GM18507 (cell line): ENCODE measurements around the gene RAB11FIP5.
"Not testable (repeated sequence)": the region's sequence is repeated elsewhere in the genome, so short reads cannot be mapped to it uniquely, and the experiment has no call there.

ENCODE experiments used
- DNase-seq: peaks from one replicate; pipeline ENCODE4 v3.0.0; 2011; ENCODE audit warnings: low read depth; ENCODE audit not compliant: insufficient read length; ENCODE audit errors: extremely low spot score
- FAIRE-seq: peaks from 2 replicates; lab custom pipeline; 2011; peaks lifted over from hg19 to GRCh38; lab: Jason Lieb, UNC

RAB11FIP5 gene

DNA sequence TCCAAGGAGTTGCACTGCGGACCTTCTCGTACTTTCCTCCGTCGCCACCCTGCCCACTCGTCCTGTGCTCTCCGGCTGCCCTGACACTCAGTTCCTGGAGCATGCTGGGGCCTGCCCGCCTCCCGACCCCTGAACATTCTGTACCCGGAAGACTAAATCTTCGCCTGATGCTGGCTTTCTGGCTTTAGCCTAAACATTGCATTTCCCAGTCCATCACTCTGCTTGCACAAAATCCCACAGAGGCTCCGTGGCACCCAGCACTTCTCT is 40.7 kb downstream of the RAB11FIP5 start:
- FAIRE-seq, result no peak
- no peak for DNase-seq

DNA sequence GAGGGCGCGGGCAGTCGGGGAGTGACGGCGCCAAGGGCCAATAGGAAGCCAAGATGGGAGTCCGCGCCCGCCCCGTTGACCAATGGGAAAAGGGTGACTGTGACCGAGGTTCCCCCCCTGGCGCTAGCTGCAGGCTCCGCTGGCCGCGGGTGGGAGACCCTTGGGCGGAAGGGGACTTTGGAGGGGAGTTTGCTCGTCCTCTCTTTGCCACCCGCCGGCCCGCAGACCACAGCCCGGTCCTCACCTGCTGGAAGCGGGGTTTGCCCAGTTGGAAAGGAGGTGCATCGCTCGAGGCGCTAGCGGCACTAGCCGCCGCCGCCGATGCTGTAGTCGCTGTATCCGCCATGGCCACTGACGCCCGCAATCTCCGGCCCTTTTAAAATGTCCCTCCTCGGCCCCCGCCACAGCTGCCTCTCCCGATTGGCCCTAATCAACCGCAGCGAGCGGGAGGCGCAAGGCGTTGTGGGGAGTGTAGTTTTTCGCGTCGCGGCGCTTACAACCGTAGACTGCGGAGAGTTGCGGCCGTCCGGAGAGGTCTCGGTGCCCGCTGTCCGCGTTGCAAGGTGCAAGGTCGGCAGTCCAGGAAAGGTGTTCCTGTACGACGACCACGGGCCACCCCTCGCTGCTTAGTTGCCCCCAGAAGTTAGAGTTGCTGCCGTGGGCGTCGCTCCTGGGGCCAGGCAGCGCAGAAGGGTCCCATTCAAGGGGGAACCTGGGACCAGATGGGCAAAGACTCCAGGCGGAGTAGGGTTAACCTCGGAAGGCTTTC is 41.2 kb downstream of the RAB11FIP5 start, which contains the start of gene SFXN5:
Gene SFXN5 (minus strand): TSS at position 353 of the 769 bp plus-strand sequence. CDS start 7 bp downstream, at position 346.
- FAIRE-seq, result peak; percentile 92
- peak; percentile 98 for DNase-seq

DNA sequence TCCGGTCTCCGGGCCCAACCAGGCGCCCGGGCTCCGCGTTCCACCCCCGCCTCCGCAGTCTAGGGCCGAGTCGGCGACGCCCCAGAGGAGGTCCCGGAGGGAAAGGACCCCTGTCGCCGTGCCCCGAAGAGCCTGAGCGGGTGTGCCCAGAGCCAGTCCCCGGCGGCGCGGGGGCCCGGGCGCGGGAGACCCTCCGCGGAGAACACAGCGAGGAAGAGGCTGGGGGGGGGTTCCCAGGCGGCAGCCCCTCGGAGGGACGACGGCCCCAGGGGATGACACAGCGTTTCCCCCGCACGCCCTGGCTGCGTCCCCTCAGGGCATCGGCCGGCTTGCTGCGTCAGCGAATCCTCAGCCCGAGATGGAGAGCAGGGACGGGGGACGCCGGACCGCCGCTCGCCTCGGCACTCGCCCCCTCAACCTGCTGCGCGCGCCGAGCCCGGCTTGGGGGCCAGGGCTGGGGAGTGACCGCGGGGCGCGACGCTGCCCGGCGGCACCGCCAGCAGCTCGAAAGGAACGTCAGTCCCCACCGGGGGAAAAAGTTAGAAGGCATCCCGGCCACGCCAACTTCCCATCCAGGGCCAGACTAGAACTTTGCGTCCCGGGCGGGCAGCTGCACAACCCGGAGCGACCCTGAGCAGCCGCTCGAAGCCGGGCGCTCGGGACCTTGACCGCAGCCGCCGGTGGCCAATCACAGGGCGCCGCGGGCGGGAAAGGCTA is 41.9 kb downstream of the RAB11FIP5 start:
- FAIRE-seq, result no peak
- DNase-seq, result no peak

DNA sequence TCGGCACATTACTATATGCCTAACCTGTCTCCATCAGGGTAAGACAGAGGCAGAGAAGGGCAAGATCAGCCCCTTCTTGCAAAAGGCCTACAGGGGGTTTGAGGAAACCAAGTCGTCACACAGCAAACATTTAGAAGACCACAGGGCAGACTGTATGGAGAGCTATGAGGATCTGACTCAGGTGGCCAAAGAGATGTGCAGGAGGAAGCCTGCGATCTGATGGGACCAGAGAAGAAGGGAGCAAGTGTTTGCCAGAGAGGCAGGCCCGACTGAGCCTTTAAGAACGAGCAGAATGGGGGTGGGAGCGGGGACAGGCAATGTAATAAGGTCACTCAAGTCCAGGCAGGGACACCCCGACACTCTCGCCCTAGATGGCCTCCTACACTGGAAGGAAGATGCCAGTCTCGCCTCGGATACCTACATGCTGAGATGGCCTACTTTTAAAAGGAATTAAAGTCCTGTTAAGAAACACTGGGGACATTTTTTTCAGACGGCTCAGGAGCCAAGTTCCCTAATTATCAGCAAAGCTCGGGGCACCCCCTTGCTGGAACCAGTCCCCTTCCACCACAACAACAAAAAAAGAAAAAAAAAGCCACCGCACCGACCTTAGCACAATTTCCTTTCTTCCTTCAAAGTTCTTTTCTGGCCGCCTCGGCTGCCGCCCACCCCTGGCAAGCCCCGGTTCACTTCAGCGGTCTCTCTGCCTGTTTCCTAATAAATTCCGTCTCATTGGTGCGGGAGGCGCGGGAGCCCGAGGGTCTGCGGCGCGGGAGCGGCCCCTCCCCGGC is 42.7 kb downstream of the RAB11FIP5 start:
- FAIRE-seq, result no peak
- DNase-seq, result no peak

DNA sequence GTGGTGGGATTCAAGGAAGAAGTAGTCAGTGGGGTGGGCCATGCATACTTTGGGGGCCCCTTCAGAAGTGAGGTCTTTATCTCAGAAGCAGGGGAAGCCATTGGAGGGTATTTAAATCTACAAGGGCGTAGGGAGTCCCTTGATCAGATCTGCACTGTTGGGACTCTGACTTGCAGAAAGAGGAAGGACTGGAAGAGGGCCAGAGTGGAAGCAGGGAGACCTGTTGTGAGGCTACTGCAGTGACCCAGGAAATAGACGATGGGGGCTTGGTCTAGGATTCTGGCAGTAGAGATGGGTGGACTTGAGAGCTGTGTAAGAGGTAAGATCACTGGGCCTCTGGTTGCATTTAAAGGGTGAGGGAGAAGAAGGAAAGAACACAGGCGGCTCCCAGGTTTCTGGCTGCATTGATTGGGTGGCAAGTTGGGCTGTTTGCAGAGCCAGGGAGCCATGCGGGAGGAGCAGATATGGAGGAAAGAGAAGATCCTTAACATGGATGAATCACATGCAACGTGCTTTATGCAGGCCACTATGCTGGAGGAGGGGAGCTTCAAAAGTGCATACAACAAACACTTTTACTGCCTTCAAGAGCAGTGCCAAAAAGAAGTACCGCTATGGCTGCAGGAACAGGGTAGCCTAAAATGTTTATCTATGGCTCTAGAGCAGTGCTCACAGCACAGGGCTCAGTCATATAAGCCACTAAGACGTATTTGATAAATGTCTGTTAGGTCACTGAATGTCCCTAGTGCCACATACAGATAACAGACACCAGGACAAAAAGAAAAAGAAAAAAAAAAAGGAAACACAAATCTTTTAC is 43.5 kb downstream of the RAB11FIP5 start:
- no peak for FAIRE-seq
- DNase-seq, result no peak

DNA sequence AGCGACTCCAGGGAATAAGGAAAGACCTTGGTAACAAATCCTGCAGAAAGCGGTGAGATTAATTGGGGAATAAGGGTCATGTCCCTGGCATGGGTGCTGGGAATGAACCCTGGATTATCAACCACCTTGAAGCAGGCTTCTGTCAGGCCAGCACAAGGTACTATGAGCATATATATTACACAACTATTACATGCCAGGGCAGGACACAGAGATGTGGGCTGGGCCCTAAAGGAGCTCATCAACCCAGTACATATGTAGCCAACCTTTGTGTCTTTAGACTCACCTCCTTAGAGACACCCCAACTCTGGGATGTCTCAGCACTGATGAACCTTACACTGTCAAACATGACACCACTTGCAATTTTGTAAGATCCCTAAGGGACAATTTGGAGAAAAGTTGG is 44.6 kb downstream of the RAB11FIP5 start:
- FAIRE-seq (no peak), DNase-seq (no peak)

DNA sequence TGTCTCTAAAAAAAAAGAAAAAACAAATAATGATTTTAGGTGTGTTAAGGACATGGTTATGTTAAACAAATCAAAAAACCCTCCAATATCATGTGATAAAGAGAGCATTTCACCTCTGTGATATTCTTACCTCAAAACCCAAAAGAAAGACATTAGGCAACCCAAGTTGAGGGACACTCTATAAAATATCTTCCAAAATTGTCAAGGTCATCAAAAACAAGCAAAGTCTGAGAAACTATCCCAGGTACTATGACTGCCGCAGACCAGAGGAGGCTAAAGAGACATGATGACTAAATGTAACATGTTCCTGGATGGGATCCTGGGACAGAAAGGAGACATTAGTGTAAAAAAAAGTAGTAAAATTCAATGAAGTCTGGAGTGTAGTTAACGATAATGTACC is 45.7 kb downstream of the RAB11FIP5 start:
- DNase-seq (no peak), FAIRE-seq (no peak)

DNA sequence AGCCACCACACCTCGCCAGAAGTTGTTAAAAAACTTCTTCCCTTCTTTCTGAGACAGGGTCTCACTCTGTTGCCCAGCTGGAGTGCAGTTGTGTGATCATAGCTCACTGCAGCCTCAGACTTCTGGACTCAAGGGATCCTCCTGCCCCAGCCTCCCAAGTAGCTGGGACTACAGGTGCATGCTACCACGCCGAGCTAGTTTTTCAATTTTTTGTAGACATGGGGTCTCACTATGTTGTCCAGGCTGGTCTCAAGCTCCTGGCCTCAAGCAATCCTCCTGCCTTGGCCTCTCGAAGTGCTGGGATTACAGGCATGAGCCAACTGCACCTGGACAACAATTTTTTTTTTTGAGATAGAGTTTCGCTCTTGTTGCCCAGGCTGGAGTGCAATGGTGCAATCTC is 47.7 kb downstream of the RAB11FIP5 start:
- DNase-seq, FAIRE-seq: not testable (repeated sequence)

DNA sequence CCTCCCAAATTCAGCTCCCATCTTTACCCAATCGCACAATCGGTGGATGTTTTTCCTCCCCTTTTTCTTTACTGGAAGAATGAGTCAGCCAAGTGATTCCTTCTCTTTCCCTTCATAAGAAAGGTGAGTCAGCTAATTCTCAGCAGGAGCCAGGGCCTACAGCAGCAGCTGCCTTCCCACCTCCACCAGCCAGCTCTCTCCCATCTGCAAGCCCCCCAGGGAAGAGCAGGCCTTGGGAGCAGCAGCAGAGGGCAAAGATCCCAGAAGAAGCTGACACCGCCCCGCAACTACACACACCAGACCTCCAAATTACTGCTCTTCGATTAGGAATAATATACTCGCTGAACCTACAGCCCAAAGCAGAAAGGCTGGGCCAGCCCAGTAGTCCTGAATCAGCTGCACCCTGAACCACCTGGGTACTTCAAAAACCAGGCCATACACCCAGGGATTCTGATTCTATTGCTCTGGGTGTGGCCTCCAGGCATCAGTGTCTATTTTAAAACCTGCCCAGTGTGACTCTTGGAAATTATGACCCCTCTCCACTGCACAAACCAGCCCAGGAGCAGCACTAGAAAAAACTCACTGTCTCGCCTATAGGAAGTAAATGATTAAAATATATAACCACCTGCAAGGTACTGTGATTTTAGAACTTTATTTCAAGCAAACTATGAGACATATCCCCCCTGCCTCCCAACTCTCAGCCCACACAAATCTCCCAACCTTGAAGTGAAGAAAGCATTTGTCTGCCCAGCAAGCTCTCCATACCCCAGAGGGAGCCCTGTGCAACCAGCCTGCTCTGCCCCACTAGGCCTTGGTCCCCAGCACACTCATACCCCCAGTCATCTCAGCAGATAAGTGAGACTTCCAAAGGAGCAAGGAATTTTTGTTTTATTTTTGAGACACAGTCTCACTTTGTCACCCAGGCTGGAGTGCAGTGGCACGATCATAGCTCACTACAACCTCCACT is 48.6 kb downstream of the RAB11FIP5 start:
- FAIRE-seq, result no peak

DNA sequence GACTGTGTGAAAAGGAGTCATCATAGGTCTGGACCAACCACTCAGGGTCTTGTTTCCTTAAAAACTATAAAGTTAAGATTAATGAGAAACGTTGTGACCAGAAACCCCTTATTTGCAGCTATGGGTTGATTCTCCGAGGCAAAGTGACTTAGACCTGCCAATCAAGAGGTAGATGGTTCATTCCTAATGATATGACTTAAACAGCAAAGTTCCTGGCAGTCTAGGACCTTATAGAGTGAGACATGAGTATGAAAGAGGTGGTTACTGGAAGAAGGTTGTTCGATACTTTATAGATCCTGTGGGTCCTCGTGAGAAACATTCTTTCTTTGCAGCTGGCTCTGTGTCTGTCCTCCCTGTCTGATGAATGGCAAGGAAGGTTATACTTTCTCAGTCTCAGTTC is 49.3 kb downstream of the RAB11FIP5 start:
- FAIRE-seq, result no peak
- DNase-seq, result no peak

More for the DNA sequence above, 48.6 kb downstream of the RAB11FIP5 start:
- DNase-seq, result no peak

DNA sequence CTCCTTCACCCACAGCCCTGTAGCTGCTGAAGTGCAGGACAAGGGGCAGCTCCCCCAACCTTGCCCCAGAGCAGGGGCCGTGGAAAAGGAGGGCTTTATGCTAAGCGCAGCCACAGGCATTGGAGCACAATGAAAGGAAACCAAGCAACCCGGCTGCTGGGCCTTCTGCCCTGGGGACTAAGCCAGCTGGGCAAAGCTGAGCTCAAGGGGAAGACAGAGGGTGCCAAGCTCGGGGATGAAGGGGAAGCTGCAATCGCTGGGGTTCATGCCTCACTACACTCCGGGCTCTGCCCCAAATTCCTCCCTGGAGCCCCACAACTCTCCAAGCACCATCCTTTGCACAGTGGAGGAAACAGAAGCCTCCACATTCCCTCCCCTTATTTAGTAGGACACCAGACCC is 53.6 kb downstream of the RAB11FIP5 start:
- DNase-seq, result no peak
- no peak for FAIRE-seq

DNA sequence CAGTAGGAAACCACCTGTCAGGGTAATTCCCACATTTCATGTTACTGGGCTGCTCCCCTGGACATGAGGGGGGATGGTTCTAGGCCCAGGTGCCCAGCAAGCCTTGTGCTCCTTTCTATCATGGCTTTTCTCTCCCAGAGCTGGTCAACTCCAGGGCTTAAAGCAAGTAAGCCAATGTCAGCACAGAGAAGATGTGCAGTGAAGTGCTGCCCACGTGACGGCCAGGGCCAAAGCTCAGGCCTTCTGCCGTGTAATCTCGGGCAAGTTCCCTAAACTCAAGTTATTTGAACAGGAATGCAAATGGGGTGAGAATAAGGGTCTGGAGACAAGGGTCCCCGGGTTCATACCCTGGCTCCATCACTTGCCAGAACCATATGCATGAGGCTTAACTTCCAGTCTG is 57.8 kb downstream of the RAB11FIP5 start:
- FAIRE-seq (no peak), DNase-seq (no peak)

DNA sequence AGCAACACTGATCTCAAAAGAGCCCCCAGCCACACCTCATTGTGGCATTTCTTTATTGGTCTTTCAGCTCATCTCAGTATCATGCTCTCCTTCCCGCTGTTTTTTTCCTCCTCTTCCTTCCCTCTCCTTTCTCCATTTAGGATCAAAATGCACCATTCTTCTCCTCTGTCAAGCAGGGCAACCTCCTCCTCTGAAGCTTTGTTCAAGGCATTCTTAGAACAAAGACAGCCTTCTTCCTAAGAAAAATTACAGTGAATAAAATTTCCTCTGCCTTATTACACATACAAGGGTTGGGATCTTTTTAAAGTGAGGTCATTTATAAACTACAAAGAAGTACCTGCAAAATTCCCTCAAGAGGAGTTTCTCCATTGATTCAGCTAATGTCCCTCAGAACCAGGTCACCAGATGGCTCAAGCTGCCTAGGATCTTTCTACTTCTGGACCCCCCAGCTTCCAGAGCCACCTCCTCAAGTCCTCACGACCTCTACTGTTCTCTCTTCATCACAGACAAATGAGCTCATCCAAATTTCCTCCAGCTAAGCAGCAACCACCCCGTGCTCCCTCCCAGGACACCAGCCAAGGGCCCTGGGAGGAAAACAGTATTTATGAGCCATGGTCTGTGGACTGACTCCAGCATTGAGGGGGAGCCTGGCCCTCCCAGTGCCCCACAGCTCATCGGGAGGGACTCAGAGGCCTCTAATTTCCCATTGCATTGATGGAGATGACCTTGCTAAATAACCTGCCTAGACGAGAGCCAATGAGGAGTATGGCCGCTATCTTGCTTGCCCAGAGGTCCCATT is 59.2 kb downstream of the RAB11FIP5 start:
- no peak for DNase-seq
- FAIRE-seq, result no peak

DNA sequence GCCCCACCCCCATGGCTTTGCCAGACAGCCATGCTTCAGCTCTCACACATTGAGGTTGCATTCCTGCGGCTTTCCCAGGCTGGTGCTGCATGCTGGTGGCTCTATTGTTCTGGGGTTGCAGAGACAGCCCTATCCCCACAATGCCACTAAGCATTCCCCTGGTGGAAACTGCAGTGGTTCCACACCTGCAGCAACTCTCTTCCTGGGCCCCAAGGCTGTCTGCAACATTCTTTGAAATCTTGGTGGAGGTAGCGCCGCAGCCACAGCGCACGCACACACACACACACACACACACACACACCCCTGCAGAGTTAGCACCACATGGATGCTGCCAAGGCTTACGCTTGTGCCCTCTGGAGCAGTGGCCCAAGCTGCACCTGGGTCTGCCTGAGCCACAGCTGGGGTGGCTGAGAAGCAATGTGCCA is 62.6 kb downstream of the RAB11FIP5 start:
- no peak for FAIRE-seq
- no peak for DNase-seq

DNA sequence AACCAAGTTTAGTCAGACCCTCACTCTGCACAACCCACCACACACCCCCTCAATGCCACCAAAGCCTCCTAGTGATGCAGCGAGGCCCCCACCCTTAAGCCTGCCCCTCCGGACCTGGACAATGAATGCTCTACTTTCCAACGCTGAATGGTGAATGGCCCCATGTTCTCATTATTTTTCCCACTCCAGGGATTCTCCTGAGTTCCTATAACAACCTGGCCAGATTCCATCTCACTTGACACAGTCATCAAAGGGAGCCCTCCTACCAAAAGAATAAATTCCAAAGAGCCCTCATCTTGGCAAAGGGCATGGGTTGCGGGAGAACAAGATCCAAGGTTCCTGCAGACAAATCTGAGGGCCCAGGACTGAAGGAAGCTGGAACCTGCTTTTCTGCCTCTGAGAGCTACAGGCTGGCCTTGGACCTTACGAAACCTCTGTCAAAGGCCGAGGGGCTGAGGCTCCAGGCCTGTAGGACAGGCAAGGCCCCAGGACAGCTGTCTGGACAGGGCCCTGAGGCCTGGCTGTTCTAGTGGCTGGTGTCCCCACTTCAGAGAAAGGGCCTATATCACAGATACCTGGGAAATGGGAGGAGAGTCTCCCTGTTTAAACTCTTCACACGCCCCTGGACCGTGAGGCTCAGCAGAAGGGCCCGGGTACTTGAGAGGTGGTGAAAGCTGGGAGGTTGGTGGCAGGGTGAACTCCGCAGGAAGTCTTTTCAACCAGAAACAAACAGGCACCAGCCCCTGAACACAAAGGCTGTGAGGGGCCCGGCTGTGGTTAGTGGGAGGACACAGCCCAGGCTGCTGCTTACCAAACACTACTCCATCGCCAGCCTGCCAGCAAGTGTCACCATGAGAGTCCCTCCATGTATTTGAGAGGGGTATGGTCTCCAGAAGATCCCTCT is 68.6 kb downstream of the RAB11FIP5 start:
- FAIRE-seq (no peak), DNase-seq (no peak)

DNA sequence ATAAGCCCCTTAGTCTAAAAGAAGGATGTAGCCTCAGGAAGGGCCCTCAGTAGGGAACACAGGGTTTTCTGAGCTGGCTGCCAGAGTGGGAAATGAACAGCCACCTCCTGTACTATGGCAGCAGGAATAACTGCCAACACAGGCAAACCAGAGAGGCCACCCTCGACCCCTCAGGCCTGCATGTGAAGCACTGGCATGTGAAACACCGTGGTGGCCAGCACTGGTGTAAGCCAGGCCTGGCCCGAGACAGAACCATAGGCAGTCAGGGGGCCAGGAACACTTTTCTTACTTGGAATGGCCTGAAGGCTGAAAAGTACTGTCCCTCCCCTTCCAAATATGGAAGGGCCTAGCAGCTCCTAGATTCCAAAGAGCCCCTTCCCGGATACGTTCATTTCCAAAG is 69.5 kb downstream of the RAB11FIP5 start:
- DNase-seq (no peak), FAIRE-seq (no peak)
